Measurements from ENCODE around the gene AQP1. TPM values are rescaled to one million over a fixed set of nuclear protein-coding genes. Genes with fewer than 3 reads are reported as not detected.

Gene AQP1
- total RNA-seq, 1 experiment from 2014 or later, result 1.2 TPM

DNA sequence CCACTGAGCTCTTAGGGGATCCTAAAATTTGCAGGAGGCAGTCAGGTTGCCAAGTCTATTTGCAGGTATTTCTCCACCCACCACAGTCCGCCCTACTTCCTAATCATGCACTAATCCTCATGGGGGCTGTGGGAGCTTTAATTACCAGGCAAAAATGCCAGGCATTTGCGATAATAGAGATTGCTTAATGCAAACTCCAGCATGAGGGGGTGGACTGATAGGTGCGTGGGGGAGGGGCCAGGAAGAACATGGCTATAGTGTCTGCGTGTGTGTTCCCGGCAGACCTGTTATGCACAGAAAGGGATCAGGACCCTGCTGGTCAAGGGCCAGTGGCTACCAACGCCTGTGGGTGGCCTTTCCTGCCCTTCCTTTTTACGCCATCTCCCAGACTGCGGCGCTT is 15.6 kb upstream of the AQP1 start:
- CTCF ChIA-PET, result no interaction called here

DNA sequence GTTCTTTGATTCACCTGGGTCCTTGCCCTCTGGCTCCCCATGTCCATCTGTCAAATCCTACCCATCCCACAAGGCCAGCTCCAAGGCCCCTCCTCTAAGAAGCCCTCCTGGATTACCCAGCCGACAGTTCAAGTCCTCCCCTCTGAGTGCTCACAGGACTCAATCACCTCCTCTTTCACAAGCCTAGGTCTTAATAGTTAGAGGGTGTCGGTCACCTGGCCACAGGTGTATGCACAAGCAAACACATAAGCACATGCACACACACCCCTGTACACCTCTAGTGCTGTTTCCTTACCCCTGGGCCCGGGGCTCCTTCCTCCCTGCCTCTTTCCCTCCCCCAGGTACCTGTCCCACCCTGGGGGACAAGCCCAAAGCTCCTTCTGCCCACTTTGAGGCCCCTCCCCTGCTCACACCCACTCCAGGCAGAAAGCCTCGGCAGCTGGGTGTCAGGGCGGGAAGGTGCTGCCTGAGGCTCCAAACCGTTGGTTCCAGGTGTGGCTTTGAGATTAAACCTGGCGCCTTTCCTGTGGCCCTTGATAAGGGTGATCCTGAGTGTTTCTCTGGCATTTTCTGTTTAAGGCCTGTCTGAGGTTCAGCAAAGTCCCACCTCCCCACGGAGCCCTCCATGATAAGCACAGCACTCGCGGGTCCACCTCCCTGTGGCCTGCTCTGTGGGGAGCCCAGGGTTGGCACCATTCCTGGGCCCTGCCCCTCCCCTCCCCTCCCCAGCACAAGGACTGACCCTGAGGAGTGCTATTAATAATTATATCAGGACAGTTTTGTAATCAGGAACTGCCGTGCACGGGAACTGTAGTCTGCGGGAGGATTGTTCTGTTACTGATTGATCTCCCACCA is 14.6 kb upstream of the AQP1 start:
- ATAC-seq (no peak), DNase-seq (no peak)
- no TSS peak for BruUV-seq (replicated peaks)
- Histone ChIP-seq H3K36me3 (ENCODE audit: low read depth, low read length) (no peaks in the 10 kb centered on the region), H3K4me3 (ENCODE audit: low read length) (no peak overlapping the region), H4K20me1 (ENCODE audit: low read length) (no peaks in the 10 kb centered on the region), H2AFZ (ENCODE audit: low read length) (no peak overlapping the region), H3K9me3 (ENCODE audit: low read length) (no peaks in the 10 kb centered on the region), H3F3A (ENCODE audit: low read length, unreplicated experiment) (no peaks in the 10 kb centered on the region), H3K27me3 (ENCODE audit: low read length) (no peaks in the 10 kb centered on the region), H3K4me2 (ENCODE audit: low read length) (no peak overlapping the region), H3K9ac (ENCODE audit: low read length) (no peak overlapping the region), H3K27ac (ENCODE audit: low read length) (no peak overlapping the region), H3K79me2 (ENCODE audit: low read length) (no peaks in the 10 kb centered on the region), H3K4me1 (ENCODE audit: insufficient read depth, low read length) (no peaks in the 10 kb centered on the region), H3K9me2 (replicated peaks; ENCODE audit: low read length) (no peaks in the 10 kb centered on the region)
- intact Hi-C loops (cut with micrococcal nuclease), result no loop called here
- no peak for TF ChIP-seq EZH2 (IDR thresholded peaks at IDR 0.05; ENCODE audit: low read length, unreplicated experiment)
- TF ChIP-seq, protein P1, sequence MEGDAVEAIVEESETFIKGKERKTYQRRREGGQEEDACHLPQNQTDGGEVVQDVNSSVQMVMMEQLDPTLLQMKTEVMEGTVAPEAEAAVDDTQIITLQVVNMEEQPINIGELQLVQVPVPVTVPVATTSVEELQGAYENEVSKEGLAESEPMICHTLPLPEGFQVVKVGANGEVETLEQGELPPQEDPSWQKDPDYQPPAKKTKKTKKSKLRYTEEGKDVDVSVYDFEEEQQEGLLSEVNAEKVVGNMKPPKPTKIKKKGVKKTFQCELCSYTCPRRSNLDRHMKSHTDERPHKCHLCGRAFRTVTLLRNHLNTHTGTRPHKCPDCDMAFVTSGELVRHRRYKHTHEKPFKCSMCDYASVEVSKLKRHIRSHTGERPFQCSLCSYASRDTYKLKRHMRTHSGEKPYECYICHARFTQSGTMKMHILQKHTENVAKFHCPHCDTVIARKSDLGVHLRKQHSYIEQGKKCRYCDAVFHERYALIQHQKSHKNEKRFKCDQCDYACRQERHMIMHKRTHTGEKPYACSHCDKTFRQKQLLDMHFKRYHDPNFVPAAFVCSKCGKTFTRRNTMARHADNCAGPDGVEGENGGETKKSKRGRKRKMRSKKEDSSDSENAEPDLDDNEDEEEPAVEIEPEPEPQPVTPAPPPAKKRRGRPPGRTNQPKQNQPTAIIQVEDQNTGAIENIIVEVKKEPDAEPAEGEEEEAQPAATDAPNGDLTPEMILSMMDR (conservative IDR thresholded peaks at IDR 0.05; ENCODE audit: low read depth, low read length), result no peak
- ChIA-PET CTCF (no interaction called here), POLR2A (ENCODE audit: unreplicated experiment) (interaction anchor here (0.6 kb wide), 1 partner anchor 23 kb away, joined by 4 read pairs; no protein-coding TSS in a partner anchor)

More for the DNA sequence above, 15.6 kb upstream of the AQP1 start:
- no peaks in the 10 kb centered on the region for H4K20me1 ChIP-seq (ENCODE audit: low read length)
- no peak overlapping the region for H2AFZ ChIP-seq (ENCODE audit: low read length)
- no peaks in the 10 kb centered on the region for H3K36me3 ChIP-seq (ENCODE audit: low read depth, low read length)
- H3K4me3 ChIP-seq (ENCODE audit: low read length), result no peak overlapping the region
- H3K9me3 ChIP-seq (ENCODE audit: low read length), result no peaks in the 10 kb centered on the region
- H3F3A ChIP-seq (ENCODE audit: low read length, unreplicated experiment), result no peaks in the 10 kb centered on the region
- H3K4me1 ChIP-seq (ENCODE audit: insufficient read depth, low read length), result no peaks in the 10 kb centered on the region
- no TSS peak for BruUV-seq (replicated peaks)
- no peak overlapping the region for H3K4me2 ChIP-seq (ENCODE audit: low read length)
- ATAC-seq, result no peak
- no peaks in the 10 kb centered on the region for H3K79me2 ChIP-seq (ENCODE audit: low read length)
- TF ChIP-seq, protein P1 (conservative IDR thresholded peaks at IDR 0.05; ENCODE audit: low read depth, low read length), result no peak
- TF ChIP-seq EZH2 (IDR thresholded peaks at IDR 0.05; ENCODE audit: low read length, unreplicated experiment) (no peak), EZH2phosphoT487 (IDR thresholded peaks at IDR 0.05; ENCODE audit: borderline replicate concordance, low read length) (no peak)
- H3K27ac ChIP-seq (ENCODE audit: low read length), result no peak overlapping the region
- DNase-seq, result no peak
- intact Hi-C loops (cut with micrococcal nuclease), result no loop called here
- POLR2A ChIA-PET (ENCODE audit: unreplicated experiment), result interaction anchor here (0.6 kb wide), 1 partner anchor 24 kb away, joined by 8 read pairs; no protein-coding TSS in a partner anchor
- H3K9ac ChIP-seq (ENCODE audit: low read length), result no peak overlapping the region
- H3K9me2 ChIP-seq (replicated peaks; ENCODE audit: low read length), result no peaks in the 10 kb centered on the region
- H3K27me3 ChIP-seq (ENCODE audit: low read length), result no peaks in the 10 kb centered on the region

DNA sequence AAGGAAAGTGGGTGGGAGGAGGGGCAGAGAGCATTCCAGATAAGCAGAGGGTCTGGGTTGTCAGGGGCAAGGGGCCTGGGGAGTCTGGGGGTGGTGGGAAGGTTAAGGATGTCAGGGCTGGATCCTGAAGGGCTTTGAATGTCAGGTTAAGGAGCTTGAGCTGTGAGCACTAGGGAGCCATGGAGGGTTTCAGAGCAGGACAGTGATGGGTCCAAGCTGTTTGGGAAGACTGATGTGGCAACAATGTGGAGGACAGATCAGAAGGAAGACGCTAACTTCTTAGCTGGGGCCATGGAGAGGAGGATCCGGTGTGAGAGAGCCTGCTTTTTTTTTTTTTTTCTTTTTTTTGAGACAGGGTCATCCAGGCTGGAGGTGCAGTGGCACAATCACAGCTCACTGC is 13.9 kb upstream of the AQP1 start:
- no peak for TF ChIP-seq EZH2phosphoT487 (IDR thresholded peaks at IDR 0.05; ENCODE audit: borderline replicate concordance, low read length)
- no peaks in the 10 kb centered on the region for H3K79me2 ChIP-seq (ENCODE audit: low read length)
- H3K9ac ChIP-seq (ENCODE audit: low read length), result no peak overlapping the region
- intact Hi-C loops (cut with micrococcal nuclease), result no loop called here
- H3K4me2 ChIP-seq (ENCODE audit: low read length), result no peak overlapping the region
- no peak overlapping the region for H3K4me3 ChIP-seq (ENCODE audit: low read length)
- H3K27ac ChIP-seq (ENCODE audit: low read length), result no peak overlapping the region
- H4K20me1 ChIP-seq (ENCODE audit: low read length), result no peaks in the 10 kb centered on the region
- no peaks in the 10 kb centered on the region for H3K9me3 ChIP-seq (ENCODE audit: low read length)
- H3K36me3 ChIP-seq (ENCODE audit: low read depth, low read length), result no peaks in the 10 kb centered on the region
- POLR2A ChIA-PET (ENCODE audit: unreplicated experiment), result interaction anchor here (0.6 kb wide), 1 partner anchor 22 kb away, joined by 4 read pairs; no protein-coding TSS in a partner anchor
- no peak for DNase-seq
- no peaks in the 10 kb centered on the region for H3K27me3 ChIP-seq (ENCODE audit: low read length)
- no TSS peak for BruUV-seq (replicated peaks)
- CTCF ChIA-PET, result no interaction called here
- no peaks in the 10 kb centered on the region for H3F3A ChIP-seq (ENCODE audit: low read length, unreplicated experiment)
- no peaks in the 10 kb centered on the region for H3K9me2 ChIP-seq (replicated peaks; ENCODE audit: low read length)
- no peak for ATAC-seq
- H2AFZ ChIP-seq (ENCODE audit: low read length), result no peak overlapping the region
- H3K4me1 ChIP-seq (ENCODE audit: insufficient read depth, low read length), result no peaks in the 10 kb centered on the region

All from PC-3 (cell line).